Activated T-helper 1 cell treated with anti-CD3 and anti-CD28 coated beads, Interleukin-2, amount 50 U/mL, for 16 hours (primary cell): ENCODE data around the gene PADI2.

ENCODE experiments used
- DNase-seq, 2 donors: peaks; one replicate each; pipeline ENCODE4 v3.0.0-alpha.2; 2020; ENCODE audit warnings: low read depth in 1 of 2, low spot score in 1 of 2

Gene PADI2

GRCh38 chr1:17024721-17025120, 94.5 kb downstream of the PADI2 start:
- no peak for DNase-seq

- no peak for DNase-seq
Measured at GRCh38 chr1:17023573-17023972, 95.7 kb downstream of the PADI2 start.

DNA sequence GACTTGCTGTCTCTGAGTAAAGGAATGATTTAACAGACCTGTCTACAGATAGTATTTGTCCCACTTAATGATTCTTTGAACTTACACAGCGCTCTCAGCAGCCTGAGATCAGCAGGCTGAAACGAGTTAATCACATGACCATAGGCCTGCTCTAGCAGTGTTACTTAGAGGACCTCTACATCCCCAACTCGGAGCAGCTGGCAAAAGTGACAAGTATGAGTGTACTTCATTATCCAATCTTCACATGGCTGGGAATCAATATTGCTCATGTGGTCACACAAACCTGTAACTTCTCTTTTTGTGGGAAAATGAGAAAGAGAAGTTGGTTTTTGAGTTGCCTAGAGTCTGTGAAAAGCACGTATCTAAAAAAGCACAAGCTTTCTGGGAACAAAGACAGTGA, 96.1 kb downstream of the PADI2 start:
- no peak for DNase-seq

- no peak for DNase-seq
Measured at GRCh38 chr1:17021896-17022295, 97.4 kb downstream of the PADI2 start.

- DNase-seq, result no peak
Measured at GRCh38 chr1:17020502-17020901, 98.7 kb downstream of the PADI2 start.

- no peak for DNase-seq
Measured at GRCh38 chr1:17018849-17019248, 100.4 kb downstream of the PADI2 start.

DNA sequence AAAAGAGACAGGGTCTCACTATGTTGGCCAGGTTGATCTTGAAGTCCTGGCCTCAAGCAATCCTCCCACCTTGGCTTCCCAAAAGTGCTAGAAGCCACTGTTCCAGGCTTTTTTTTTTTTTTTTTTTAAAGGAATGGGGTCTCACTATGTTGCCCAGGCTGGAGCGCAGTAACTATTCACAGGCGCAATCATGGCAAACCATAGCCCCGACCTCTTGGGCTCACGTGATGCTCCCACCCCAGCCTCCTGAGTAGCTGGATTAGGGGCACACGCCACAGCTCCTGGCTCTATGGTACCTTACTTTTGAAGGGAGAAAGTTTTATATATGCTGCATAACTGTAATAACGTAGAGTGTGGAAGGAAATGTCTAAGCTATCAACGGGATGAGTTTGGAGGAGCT, 101.8 kb downstream of the PADI2 start:
- no peak for DNase-seq
